GM18508 (cell line): ENCODE measurements around the gene CCDC88C.

Experiments used
- ATAC-seq: cut with Tn5 transposase; IDR thresholded peaks from one replicate; pipeline ENCODE4 v1.9.1; 2021; ENCODE audit warnings: moderate number of reproducible peaks; ENCODE audit not compliant: insufficient read depth, unreplicated experiment

Gene CCDC88C

GRCh38 chr14:91352728-91353692, 64.6 kb downstream of the CCDC88C start:
- no peak for ATAC-seq

- ATAC-seq: no peak
These were observed 65.6 kb downstream of the CCDC88C start for GRCh38 chr14:91352053-91352452.

- no peak for ATAC-seq
These were observed 66.1 kb downstream of the CCDC88C start for GRCh38 chr14:91351512-91351862.

- peak; percentile 37 for ATAC-seq
These were observed 66.7 kb downstream of the CCDC88C start for GRCh38 chr14:91350813-91351511.

GRCh38 chr14:91350483-91350812, 67.2 kb downstream of the CCDC88C start:
- no peak for ATAC-seq

- no peak for ATAC-seq
These were observed 68.0 kb downstream of the CCDC88C start for GRCh38 chr14:91349481-91350074.

- no peak for ATAC-seq
These were observed 68.7 kb downstream of the CCDC88C start for GRCh38 chr14:91348845-91349465.

GRCh38 chr14:91346838-91347173, 70.8 kb downstream of the CCDC88C start:
- no peak for ATAC-seq

- no peak for ATAC-seq
These were observed 73.5 kb downstream of the CCDC88C start for GRCh38 chr14:91344096-91344495.

GRCh38 chr14:91343051-91343450, 74.6 kb downstream of the CCDC88C start:
- ATAC-seq: no peak

- ATAC-seq: no peak
These were observed 75.3 kb downstream of the CCDC88C start for GRCh38 chr14:91342206-91342760.

GRCh38 chr14:91341751-91342154, 75.9 kb downstream of the CCDC88C start:
- ATAC-seq: no peak

- no peak for ATAC-seq
These were observed 76.3 kb downstream of the CCDC88C start for GRCh38 chr14:91341334-91341733.

- no peak for ATAC-seq
These were observed 77.8 kb downstream of the CCDC88C start for GRCh38 chr14:91339671-91340369.

GRCh38 chr14:91339076-91339475, 78.5 kb downstream of the CCDC88C start:
- no peak for ATAC-seq

- no peak for ATAC-seq
These were observed 79.2 kb downstream of the CCDC88C start for GRCh38 chr14:91338379-91338778.

GRCh38 chr14:91337699-91338335, 79.8 kb downstream of the CCDC88C start:
- no peak for ATAC-seq

- no peak for ATAC-seq
These were observed 81.5 kb downstream of the CCDC88C start for GRCh38 chr14:91336093-91336450.

- no peak for ATAC-seq
These were observed 82.2 kb downstream of the CCDC88C start for GRCh38 chr14:91335191-91336092.
